ENCODE measurements around the gene MPHOSPH10. TPM values are rescaled to one million over a fixed set of nuclear protein-coding genes. Genes with fewer than 3 reads are reported as not detected.
"Not testable (repeated sequence)": the region's sequence is repeated elsewhere in the genome, so short reads cannot be mapped to it uniquely, and the experiment has no call there.

MPHOSPH10 gene
- polyA plus RNA-seq, 1 of the 3 experiments (the other 2 are of a cell fraction), result 8.7 TPM

DNA sequence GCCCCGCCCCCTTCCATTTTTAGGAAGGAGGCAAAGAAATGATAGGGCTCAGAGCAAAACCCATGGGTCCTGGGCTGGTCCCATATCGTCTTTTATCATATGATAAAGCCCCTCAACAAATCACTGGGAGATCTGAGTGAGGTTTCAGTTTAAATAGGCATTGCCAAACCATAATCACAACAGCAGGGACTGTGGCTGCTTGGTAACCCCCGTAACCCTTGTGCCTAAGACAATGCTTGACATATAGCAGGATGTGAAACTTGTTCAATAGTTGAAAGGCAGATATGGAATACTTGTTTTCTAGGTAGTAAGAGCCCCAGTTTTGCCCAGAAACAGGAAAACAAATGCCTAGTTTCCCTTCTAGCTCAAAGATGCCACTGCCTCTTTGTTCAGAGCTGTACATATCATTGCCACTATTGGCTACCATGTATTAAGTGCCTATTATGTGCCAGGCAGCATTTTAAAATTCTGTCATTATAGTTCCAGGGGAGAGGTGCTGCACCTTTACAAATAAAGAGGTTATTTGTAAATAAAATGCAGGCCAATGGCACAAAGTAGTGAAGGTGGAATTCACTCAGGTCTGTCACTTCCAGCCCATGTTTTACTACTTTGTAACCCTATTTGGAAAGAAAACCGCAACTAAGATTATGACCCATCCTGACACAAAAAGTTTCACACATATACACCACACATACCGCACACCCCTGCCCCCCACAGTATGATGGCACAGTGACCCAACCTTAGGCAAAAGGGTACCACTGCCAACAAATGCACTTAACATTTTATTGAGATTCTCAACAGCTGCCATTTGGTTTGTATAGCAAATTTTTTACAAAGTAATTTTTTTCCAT, 47.8 kb upstream of the MPHOSPH10 start (continued):
- TF ChIP-seq EP300 (IDR thresholded peaks at IDR 0.05; ENCODE audit: borderline replicate concordance in 1 of 2, low read depth in 1 of 2, low read length in 1 of 2), result no peak
- no peak for TF ChIP-seq MEF2A (IDR thresholded peaks at IDR 0.05; ENCODE audit: borderline replicate concordance, low read depth)
- TF ChIP-seq GABPA (IDR thresholded peaks at IDR 0.05; ENCODE audit: low read depth), result no peak
- TF ChIP-seq, protein P1, sequence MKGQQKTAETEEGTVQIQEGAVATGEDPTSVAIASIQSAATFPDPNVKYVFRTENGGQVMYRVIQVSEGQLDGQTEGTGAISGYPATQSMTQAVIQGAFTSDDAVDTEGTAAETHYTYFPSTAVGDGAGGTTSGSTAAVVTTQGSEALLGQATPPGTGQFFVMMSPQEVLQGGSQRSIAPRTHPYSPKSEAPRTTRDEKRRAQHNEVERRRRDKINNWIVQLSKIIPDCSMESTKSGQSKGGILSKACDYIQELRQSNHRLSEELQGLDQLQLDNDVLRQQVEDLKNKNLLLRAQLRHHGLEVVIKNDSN (IDR thresholded peaks at IDR 0.05; ENCODE audit: borderline replicate concordance, low read depth), result no peak
- no peak for TF ChIP-seq FOXM1 (IDR thresholded peaks at IDR 0.05; ENCODE audit: low read depth)
- TF ChIP-seq GATA2 (CRISPR knock-in tag; IDR thresholded peaks at IDR 0.05), result no peak

DNA sequence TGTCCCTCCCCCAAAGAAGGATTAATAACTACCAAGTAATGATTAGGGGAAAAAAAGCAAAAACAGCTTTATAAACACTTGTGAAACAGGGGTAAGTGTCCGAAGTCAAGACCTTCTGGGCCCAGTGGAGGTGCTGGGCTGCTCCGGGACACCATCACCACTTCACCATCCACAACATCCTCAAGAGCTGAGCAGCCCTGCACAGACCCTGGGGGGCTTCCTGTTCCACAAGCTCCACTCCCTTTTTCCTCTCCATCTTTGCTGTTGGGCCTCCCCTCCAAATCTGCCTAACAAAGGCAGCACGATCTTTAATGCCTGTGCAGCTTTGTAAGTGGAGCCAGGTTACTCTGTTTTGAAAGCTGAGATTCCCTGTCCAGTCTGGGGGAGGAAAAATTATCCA, 47.1 kb upstream of the MPHOSPH10 start:
- ChIA-PET CTCF (interaction anchor here (1.5 kb wide), 1 partner anchor 15 kb away, joined by 3 read pairs; the partner anchor contains the start of gene NAGK), POLR2A (interaction anchor here (0.8 kb wide), 1 partner anchor 15 kb away, joined by 6 read pairs; the partner anchor contains the start of gene NAGK)
- not testable (repeated sequence) for H3K4me2 ChIP-seq; H3K9me3 ChIP-seq; H3K27ac ChIP-seq (ENCODE audit: low read depth in 2 of 2, low read length in 1 of 2); H3F3A ChIP-seq (replicated peaks; ENCODE audit: insufficient read depth); H3K79me2 ChIP-seq (ENCODE audit: insufficient read depth); H3K27me3 ChIP-seq (ENCODE audit: insufficient read depth); H2AFZ ChIP-seq (ENCODE audit: low read depth); H4K20me1 ChIP-seq (ENCODE audit: insufficient read depth); H3K9ac ChIP-seq; H3K4me1 ChIP-seq (ENCODE audit: control insufficient read depth in 1 of 2, insufficient read depth in 2 of 2, low read depth in 1 of 2, low read length in 1 of 2); H3K36me3 ChIP-seq (replicated peaks in 1 of 2; ENCODE audit: control insufficient read depth in 1 of 2, insufficient read depth in 2 of 2, low read length in 1 of 2); DNase-seq; H3K9me2 ChIP-seq; H3K4me3 ChIP-seq (ENCODE audit: low read depth in 2 of 2, low read length in 1 of 2)
- WGBS (ENCODE audit: low lambda C conversion rate), result no CpG with 5 or more reads among the region's 3 CpGs

DNA sequence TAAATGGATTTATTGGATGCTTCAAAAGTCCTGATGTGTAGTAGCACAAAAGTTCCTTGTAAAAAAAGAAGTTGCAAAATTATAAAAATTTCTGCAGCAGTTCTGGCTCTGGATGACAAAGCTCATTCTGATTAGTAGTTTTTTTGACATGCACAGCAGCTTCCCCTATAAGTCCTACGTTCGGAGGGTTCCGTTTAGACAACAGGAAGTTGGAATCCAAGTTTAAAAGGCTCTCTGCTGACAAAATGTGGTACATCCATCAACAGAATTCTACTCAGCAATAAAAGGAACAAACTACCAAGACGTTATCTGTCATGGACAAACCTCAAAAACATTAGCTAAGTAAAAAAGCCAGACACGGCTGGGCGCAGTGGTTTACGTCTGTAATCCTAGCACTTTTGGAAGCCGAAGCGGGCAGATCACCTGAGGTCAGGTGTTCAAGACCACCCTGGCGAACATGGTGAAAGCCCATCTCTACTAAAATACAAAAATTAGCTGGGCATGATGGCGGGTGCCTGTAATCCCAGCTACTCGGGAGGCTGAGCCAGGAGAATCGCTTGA, 46.6 kb upstream of the MPHOSPH10 start:
- H2AFZ ChIP-seq (ENCODE audit: low read depth); H3K4me3 ChIP-seq (ENCODE audit: low read depth in 2 of 2, low read length in 1 of 2); H3K9me3 ChIP-seq; H3K9ac ChIP-seq; H3K36me3 ChIP-seq (replicated peaks in 1 of 2; ENCODE audit: control insufficient read depth in 1 of 2, insufficient read depth in 2 of 2, low read length in 1 of 2); H4K20me1 ChIP-seq (ENCODE audit: insufficient read depth); H3K27ac ChIP-seq (ENCODE audit: low read depth in 2 of 2, low read length in 1 of 2); DNase-seq; H3K79me2 ChIP-seq (ENCODE audit: insufficient read depth); H3K9me2 ChIP-seq; H3F3A ChIP-seq (replicated peaks; ENCODE audit: insufficient read depth); H3K4me2 ChIP-seq; H3K27me3 ChIP-seq (ENCODE audit: insufficient read depth); H3K4me1 ChIP-seq (ENCODE audit: control insufficient read depth in 1 of 2, insufficient read depth in 2 of 2, low read depth in 1 of 2, low read length in 1 of 2): not testable (repeated sequence)
- ChIA-PET CTCF (interaction anchor here (1.3 to 1.5 kb wide), 2 partner anchors 16 to 17 kb away, joined by 3 to 4 read pairs; partner anchors contain the start of gene NAGK), POLR2A (interaction anchor here (0.8 kb wide), 1 partner anchor 16 kb away, joined by 6 read pairs; the partner anchor contains the start of gene NAGK)
- WGBS (ENCODE audit: low lambda C conversion rate), result 82% methylated on average over 10 of the region's 13 CpGs

DNA sequence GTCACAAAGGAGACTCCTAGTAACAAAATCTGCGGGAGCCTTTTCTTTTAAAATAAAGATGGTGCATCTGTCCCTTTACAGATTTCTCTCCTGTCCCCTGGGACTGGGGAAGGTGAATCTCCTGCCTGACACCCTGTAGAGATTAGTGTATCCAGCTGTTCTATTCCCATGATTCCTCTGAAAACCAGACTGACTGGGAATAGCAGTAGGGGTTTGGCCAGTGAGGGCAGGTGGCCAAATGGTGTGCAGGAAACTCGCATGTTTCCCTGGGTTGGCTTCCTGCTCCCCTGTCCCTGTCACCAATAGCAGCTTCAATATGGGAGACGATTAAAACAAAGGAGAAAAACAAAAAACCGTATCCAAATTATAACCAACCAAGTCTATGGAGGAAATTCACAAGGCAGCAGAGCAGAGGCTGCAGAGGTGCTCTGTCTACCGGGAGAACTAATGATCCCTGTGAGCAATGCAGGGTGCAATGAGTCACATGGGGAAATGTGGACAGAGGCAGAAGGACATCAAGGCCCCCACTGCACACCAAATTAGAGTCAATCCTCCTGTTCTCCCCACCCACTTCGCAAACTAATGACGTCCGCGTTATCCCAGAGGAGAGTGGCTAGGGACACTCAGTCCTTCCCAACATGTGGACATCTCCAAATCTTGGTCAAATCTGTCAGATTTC, 45.0 kb upstream of the MPHOSPH10 start:
- not testable (repeated sequence) for H3F3A ChIP-seq (replicated peaks; ENCODE audit: insufficient read depth); H3K4me2 ChIP-seq; H3K27me3 ChIP-seq (ENCODE audit: insufficient read depth); H3K9ac ChIP-seq; DNase-seq; H3K9me2 ChIP-seq; H3K4me1 ChIP-seq (ENCODE audit: control insufficient read depth in 1 of 2, insufficient read depth in 2 of 2, low read depth in 1 of 2, low read length in 1 of 2); H2AFZ ChIP-seq (ENCODE audit: low read depth); H4K20me1 ChIP-seq (ENCODE audit: insufficient read depth); H3K36me3 ChIP-seq (replicated peaks in 1 of 2; ENCODE audit: control insufficient read depth in 1 of 2, insufficient read depth in 2 of 2, low read length in 1 of 2); H3K79me2 ChIP-seq (ENCODE audit: insufficient read depth); H3K27ac ChIP-seq (ENCODE audit: low read depth in 2 of 2, low read length in 1 of 2); H3K4me3 ChIP-seq (ENCODE audit: low read depth in 2 of 2, low read length in 1 of 2); H3K9me3 ChIP-seq
- WGBS (ENCODE audit: low lambda C conversion rate), result 65% methylated on average over 7 of the region's 9 CpGs
- ChIA-PET CTCF (interaction anchor here (1.3 kb wide), 1 partner anchor 15 kb away, joined by 4 read pairs; no protein-coding TSS in a partner anchor), POLR2A (interaction anchor here (1.5 kb wide), 1 partner anchor 17 kb away, joined by 4 read pairs; the partner anchor contains the start of gene NAGK)

DNA sequence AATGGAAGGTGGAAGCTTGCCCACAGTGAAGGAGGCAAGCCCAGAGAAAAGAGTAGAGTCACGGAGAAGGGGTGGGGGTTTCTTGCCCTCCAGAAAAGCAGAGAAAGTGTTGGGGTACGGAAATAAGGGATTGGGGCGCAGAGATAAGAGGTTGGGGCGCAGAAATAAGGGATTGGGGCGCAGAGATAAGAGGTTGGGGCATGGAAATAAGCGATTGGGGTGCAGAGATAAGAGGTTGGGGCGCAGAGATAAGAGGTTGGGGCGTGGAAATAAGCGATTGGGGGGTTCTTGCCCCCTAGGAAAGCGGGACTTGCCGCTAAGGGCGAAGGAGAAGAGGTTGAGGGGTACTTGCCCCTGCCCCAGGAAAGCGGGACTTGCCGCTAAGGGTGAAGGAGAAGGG, 41.0 kb upstream of the MPHOSPH10 start:
- H4K20me1 ChIP-seq (ENCODE audit: insufficient read depth); CTCF ChIA-PET; H3F3A ChIP-seq (replicated peaks; ENCODE audit: insufficient read depth); DNase-seq; H3K9ac ChIP-seq; H3K4me1 ChIP-seq (ENCODE audit: control insufficient read depth in 1 of 2, insufficient read depth in 2 of 2, low read depth in 1 of 2, low read length in 1 of 2); H3K79me2 ChIP-seq (ENCODE audit: insufficient read depth); H2AFZ ChIP-seq (ENCODE audit: low read depth); H3K4me3 ChIP-seq (ENCODE audit: low read depth in 2 of 2, low read length in 1 of 2); H3K9me3 ChIP-seq; H3K36me3 ChIP-seq (replicated peaks in 1 of 2; ENCODE audit: control insufficient read depth in 1 of 2, insufficient read depth in 2 of 2, low read length in 1 of 2); POLR2A ChIA-PET; H3K27me3 ChIP-seq (ENCODE audit: insufficient read depth); H3K9me2 ChIP-seq; H3K27ac ChIP-seq (ENCODE audit: low read depth in 2 of 2, low read length in 1 of 2); H3K4me2 ChIP-seq: not testable (repeated sequence)
- WGBS (ENCODE audit: low lambda C conversion rate), result 37% methylated on average over 14 of the region's 14 CpGs

Measured in SK-N-SH (cell line).